Endothelial cell of umbilical vein (primary cell): ENCODE measurements around the gene LOXHD1. TPM values are rescaled to one million over a fixed set of nuclear protein-coding genes. Genes with fewer than 3 reads are reported as not detected.

ENCODE experiments used
- BruUV-seq: library from RNA; stranded (reverse); fragments of 400-500 nt; replicated peaks from 2 replicates; lab custom pipeline; 2021; lab: Mats Ljungman, UMichigan
- CTCF ChIA-PET: fragments of 300-600, 350-600 bp; sonication (Branson Sonifier 250); formaldehyde crosslinking; loops from one replicate; lab custom pipeline; 2021; ENCODE audit warnings: antibody characterized with exemption, inconsistent platforms; lab: Charles Lee
- POLR2A ChIA-PET: fragments of 300-600, 350-600 bp; sonication (Branson Sonifier 250); formaldehyde crosslinking; loops from one replicate; lab custom pipeline; 2021; ENCODE audit warnings: antibody characterized with exemption, inconsistent platforms; lab: Charles Lee
- DNase-seq: peaks from one replicate; pipeline ENCODE4 v3.0.0-alpha.2; 2011; ENCODE audit warnings: low read depth, low spot score
- FAIRE-seq: peaks from 2 replicates; lab custom pipeline; 2011; peaks lifted over from hg19 to GRCh38; lab: Jason Lieb, UNC
- H2AFZ ChIP-seq: 2 replicates; pipeline ENCODE4 v1.6.0; 2012; ENCODE audit warnings: low read depth, low read length, control low read depth, inconsistent platforms
- H3K27ac ChIP-seq: 2 replicates; pipeline ENCODE4 v1.5.1; 2011; ENCODE audit warnings: low read depth, mild to moderate bottlenecking, control low read depth, low read length, moderate library complexity; ENCODE audit not compliant: insufficient read depth
- H3K27me3 ChIP-seq, 2 experiments: 2 replicates each; pipeline versions ENCODE4 v1.6.0 to v1.6.1; 2011; ENCODE audit warnings: low read length in 2 of 2, mixed read lengths in 1 of 2; ENCODE audit not compliant: control insufficient read depth in 2 of 2, insufficient read depth in 2 of 2
- H3K36me3 ChIP-seq, 2 experiments: 2 replicates in 1 of 2; 3 replicates in 1 of 2; pipeline ENCODE4 v1.5.1; 2011; ENCODE audit warnings: low read length in 2 of 2, mild to moderate bottlenecking in 1 of 2, moderate library complexity in 1 of 2; ENCODE audit not compliant: control insufficient read depth in 2 of 2, insufficient read depth in 2 of 2; ENCODE audit errors: extremely low read depth in 1 of 2
- H3K4me1 ChIP-seq: 3 replicates; pipeline ENCODE4 v1.5.1; 2011; ENCODE audit warnings: mild to moderate bottlenecking, low read length; ENCODE audit not compliant: control insufficient read depth, insufficient read depth; ENCODE audit errors: extremely low read depth
- H3K4me2 ChIP-seq: 2 replicates; pipeline ENCODE4 v1.6.1; 2011; ENCODE audit warnings: low read length, control low read depth, mixed read lengths; ENCODE audit not compliant: insufficient read depth
- H3K4me3 ChIP-seq, 3 experiments: fragments of 200-600 bp in 1 of 3; sonication (generic), shearing (Covaris generic) in 1 of 3; replicated peaks in 1 of 3; 2 replicates each; pipeline ENCODE4 v1.5.1; 2011 to 2016; ENCODE audit warnings: control low read depth in 3 of 3, low read length in 3 of 3, mild to moderate bottlenecking in 2 of 3, inconsistent platforms in 1 of 3, low read depth in 1 of 3, moderate library complexity in 1 of 3; ENCODE audit not compliant: insufficient read depth in 1 of 3
- H3K79me2 ChIP-seq: 2 replicates; pipeline ENCODE4 v1.6.0; 2012; ENCODE audit warnings: low read length, inconsistent platforms; ENCODE audit not compliant: control insufficient read depth, insufficient read depth
- H3K9ac ChIP-seq: replicated peaks from 2 replicates; pipeline ENCODE3; 2011; ENCODE audit warnings: low read length, control low read depth; ENCODE audit not compliant: insufficient read depth; ENCODE audit errors: extremely low read depth
- H3K9me1 ChIP-seq: replicated peaks from 3 replicates; pipeline ENCODE4 v1.6.0; 2011; ENCODE audit warnings: mild to moderate bottlenecking, low read length; ENCODE audit not compliant: control insufficient read depth, insufficient read depth; ENCODE audit errors: extremely low read depth
- H3K9me3 ChIP-seq: replicated peaks from 2 replicates; pipeline ENCODE4 v1.5.1; 2012; ENCODE audit warnings: low read length, inconsistent platforms; ENCODE audit not compliant: control insufficient read depth, insufficient read depth
- H4K20me1 ChIP-seq: replicated peaks from 2 replicates; pipeline ENCODE3; 2011; ENCODE audit warnings: mild to moderate bottlenecking, low read length; ENCODE audit not compliant: control insufficient read depth, insufficient read depth; ENCODE audit errors: extremely low read depth
- CTCF ChIP-seq, 2 donors: IDR thresholded peaks; 1 replicate in 1 of 2; 2 replicates in 1 of 2; pipeline ENCODE4 v1.5.1; 2011; ENCODE audit warnings: low read length in 2 of 2, mild to moderate bottlenecking in 2 of 2, moderate library complexity in 2 of 2, control low read depth in 1 of 2, inconsistent platforms in 1 of 2, low read depth in 1 of 2; ENCODE audit not compliant: insufficient read depth in 1 of 2; ENCODE audit errors: extremely low read depth in 1 of 2
- EZH2 ChIP-seq: IDR thresholded peaks from 2 replicates; pipeline ENCODE4 v1.6.1; 2012; ENCODE audit warnings: borderline replicate concordance, low read depth, mild to moderate bottlenecking, moderate library complexity, low read length, inconsistent platforms; ENCODE audit not compliant: severe bottlenecking
- FOS ChIP-seq: IDR thresholded peaks from 2 replicates; pipeline ENCODE4 v1.6.1; 2011; ENCODE audit warnings: mild to moderate bottlenecking, low read length, moderate library complexity, borderline replicate concordance; ENCODE audit not compliant: insufficient read depth
- GATA2 ChIP-seq: IDR thresholded peaks from 2 replicates; pipeline ENCODE4 v1.7.0; 2011; ENCODE audit warnings: low read depth, mild to moderate bottlenecking, moderate library complexity, mixed read lengths, low read length; ENCODE audit not compliant: insufficient read length, insufficient read depth
- JUN ChIP-seq: IDR thresholded peaks from 2 replicates; pipeline ENCODE4 v1.6.1; 2011; ENCODE audit warnings: borderline replicate concordance, low read depth; ENCODE audit not compliant: insufficient read length, insufficient read depth
- MAX ChIP-seq: IDR thresholded peaks from 2 replicates; pipeline ENCODE4 v1.6.1; 2011; ENCODE audit not compliant: insufficient read depth, insufficient read length
- MYC ChIP-seq: IDR thresholded peaks from one replicate; pipeline ENCODE4 v1.6.1; 2011; ENCODE audit warnings: mild to moderate bottlenecking, low read depth, low read length
- POLR2A ChIP-seq: IDR thresholded peaks from 2 replicates; pipeline ENCODE4 v1.6.1; 2012; ENCODE audit warnings: low read depth, mild to moderate bottlenecking, control low read depth, low read length
- POLR2AphosphoS5 ChIP-seq: IDR thresholded peaks from 2 replicates; pipeline ENCODE4 v1.6.1; 2012; ENCODE audit warnings: low read depth, mild to moderate bottlenecking, control low read depth, low read length, moderate library complexity; ENCODE audit not compliant: insufficient read depth
- dilution Hi-C: fragments of 300-500 bp; cut with MboI; formaldehyde crosslinking; loops from one replicate; pipeline ENCODE4 v1.15.0; 2019; ENCODE audit warnings: low sequenced_read_pairs; ENCODE audit not compliant: extremely low pct_ligation_motif_present
- intact Hi-C: fragments of 100-400 bp; cut with micrococcal nuclease; formaldehyde crosslinking; loops from one replicate; pipeline ENCODE4 v1.10.0; 2022
- polyA plus RNA-seq, 4 experiments: library from polyadenylated mRNA; depleted of rRNA in 3 of 4; stranded (reverse) in 3 of 4; unstranded in 1 of 4; fragments of >200 nt; gene quantifications; 2 replicates each; pipeline versions ENCODE4 v1.2.1 to v1.2.3, GENCODE V29; 2011 to 2012; ENCODE audit warnings: missing spikeins in 1 of 4
- total RNA-seq: library from RNA; stranded (reverse); gene quantifications from 2 replicates; pipeline ENCODE4 v1.2.3, GENCODE V29; 2021

Gene LOXHD1
- total and polyA plus RNA-seq, 2 donors (not counting 3 experiments of a cell fraction or from before 2014, with no cell fraction given): not detected

GRCh38 chr18:46700066-46700824, 43.2 kb upstream of the LOXHD1 start:
- Histone ChIP-seq H2AFZ (no peak overlapping the region), H3K79me2 (no peaks in the 10 kb centered on the region), H3K4me3 (no peak overlapping the region), H3K27me3 (peaks cover 0 to 3% of the 10 kb centered on the region in 2 experiments), H3K27ac (no peak overlapping the region), H3K9me3 (no peaks in the 10 kb centered on the region), H3K36me3 (no peaks in the 10 kb centered on the region), H3K9me1 (no peaks in the 10 kb centered on the region), H4K20me1 (no peaks in the 10 kb centered on the region), H3K4me2 (no peak overlapping the region), H3K4me1 (no peaks in the 10 kb centered on the region), H3K9ac (no peak overlapping the region)
- DNase-seq (no peak), FAIRE-seq (no peak)
- POLR2A ChIA-PET: no interaction called here
- TF ChIP-seq MYC: no peak
- no peak for TF ChIP-seq GATA2
- TF ChIP-seq JUN: no peak
- no peak for TF ChIP-seq MAX
- TF ChIP-seq POLR2AphosphoS5: no peak
- TF ChIP-seq EZH2: no peak
- TF ChIP-seq FOS: no peak
- no peak for TF ChIP-seq POLR2A
- TF ChIP-seq CTCF (IDR thresholded peaks at IDR 0.05; ENCODE audit: extremely low read depth in 1 of 2, insufficient read depth in 1 of 2, low read depth in 1 of 2, low read length in 2 of 2): no peak
- CTCF ChIA-PET: interaction anchor here (0.8 kb wide), 1 partner anchor 11 kb away, joined by 3 read pairs; no protein-coding TSS in a partner anchor
- no TSS peak for BruUV-seq
- dilution Hi-C loops (no loop called here), intact Hi-C loops (no loop called here)
